Measurements from ENCODE around the gene EMC8. TPM values are rescaled to one million over a fixed set of nuclear protein-coding genes. Genes with fewer than 3 reads are reported as not detected.

Gene EMC8
- total and polyA plus RNA-seq, 2 experiments from 2014 or later, result 51.1 to 69.4 TPM

- H3K27ac Mint-ChIP-seq, result no peak overlapping the region
- TF ChIP-seq POLR2AphosphoS5 (IDR thresholded peaks at IDR 0.05; ENCODE audit: low read depth), result no peak
- no peak for TF ChIP-seq ETS1 (IDR thresholded peaks at IDR 0.05)
- no peak for TF ChIP-seq JUNB (IDR thresholded peaks at IDR 0.05; ENCODE audit: unreplicated experiment)
- TF ChIP-seq EZH2phosphoT487 (IDR thresholded peaks at IDR 0.05; ENCODE audit: unreplicated experiment), result no peak
- no peak for TF ChIP-seq ZNF331 (CRISPR knock-in tag; IDR thresholded peaks at IDR 0.05; ENCODE audit: low read depth)
- no peak for TF ChIP-seq EZH2 (IDR thresholded peaks at IDR 0.05; ENCODE audit: low read depth, unreplicated experiment)
- no peak for TF ChIP-seq ZNF462 (CRISPR knock-in tag; IDR thresholded peaks at IDR 0.05)
- TF ChIP-seq CREB1 (CRISPR knock-in tag; IDR thresholded peaks at IDR 0.05; ENCODE audit: low read depth), result no peak
- no peak for TF ChIP-seq NANOG (IDR thresholded peaks at IDR 0.05; ENCODE audit: borderline replicate concordance)
- TF ChIP-seq STAT1 (IDR thresholded peaks at IDR 0.05; ENCODE audit: unreplicated experiment), result no peak
- TF ChIP-seq REST (IDR thresholded peaks at IDR 0.05; ENCODE audit: unreplicated experiment), result no peak
- TF ChIP-seq CTCF (conservative IDR thresholded peaks at IDR 0.05; ENCODE audit: low read depth in 2 of 2), result no peak
- TF ChIP-seq ZNF114 (CRISPR knock-in tag; IDR thresholded peaks at IDR 0.05), result no peak
- no peak overlapping the region for H2AFZ ChIP-seq
- no peak overlapping the region for H3K4me3 Mint-ChIP-seq
- peaks cover 20% of the 10 kb centered on the region for H3K4me1 Mint-ChIP-seq
- peaks cover 10% of the 10 kb centered on the region; the same call in 2 of the 3 replicates for H3K36me3 Mint-ChIP-seq (ENCODE audit: low read depth)
- no peaks in the 10 kb centered on the region for H3K9me3 Mint-ChIP-seq
- H3K4me3 ChIP-seq, result no peak overlapping the region
- ATAC-seq (no peak), DNase-seq (ENCODE audit: low spot score) (no peak)
- no peaks in the 10 kb centered on the region for H3K79me2 ChIP-seq (replicated peaks; ENCODE audit: insufficient read depth)
- H3K27me3 Mint-ChIP-seq (ENCODE audit: insufficient read depth, low read depth, poor library complexity), result peaks cover 17% of the 10 kb centered on the region
- H3K27me3 ChIP-seq (ENCODE audit: insufficient read depth), result no peaks in the 10 kb centered on the region
- H3K4me2 ChIP-seq, result no peak overlapping the region
- H3K4me1 ChIP-seq (ENCODE audit: insufficient read depth), result peaks cover 16% of the 10 kb centered on the region
- H3F3A ChIP-seq (replicated peaks; ENCODE audit: low read depth), result 0 out of 2 replicates have a peak, but pooled peaks cover 5% of the 10 kb centered on the region
- no peaks in the 10 kb centered on the region for H3K36me3 ChIP-seq (ENCODE audit: insufficient read depth)
- H3K27ac ChIP-seq (ENCODE audit: low read depth), result no peak overlapping the region
- no peaks in the 10 kb centered on the region for H3K9me2 ChIP-seq (ENCODE audit: insufficient read depth)
- no peaks in the 10 kb centered on the region for H4K20me1 ChIP-seq (replicated peaks; ENCODE audit: insufficient read depth)
Measured at GRCh38 chr16:85770741-85771140, 28.6 kb downstream of the EMC8 start.

Data from GM23338 (cell line).